Measurements from ENCODE around the gene HOOK1.

DNA sequence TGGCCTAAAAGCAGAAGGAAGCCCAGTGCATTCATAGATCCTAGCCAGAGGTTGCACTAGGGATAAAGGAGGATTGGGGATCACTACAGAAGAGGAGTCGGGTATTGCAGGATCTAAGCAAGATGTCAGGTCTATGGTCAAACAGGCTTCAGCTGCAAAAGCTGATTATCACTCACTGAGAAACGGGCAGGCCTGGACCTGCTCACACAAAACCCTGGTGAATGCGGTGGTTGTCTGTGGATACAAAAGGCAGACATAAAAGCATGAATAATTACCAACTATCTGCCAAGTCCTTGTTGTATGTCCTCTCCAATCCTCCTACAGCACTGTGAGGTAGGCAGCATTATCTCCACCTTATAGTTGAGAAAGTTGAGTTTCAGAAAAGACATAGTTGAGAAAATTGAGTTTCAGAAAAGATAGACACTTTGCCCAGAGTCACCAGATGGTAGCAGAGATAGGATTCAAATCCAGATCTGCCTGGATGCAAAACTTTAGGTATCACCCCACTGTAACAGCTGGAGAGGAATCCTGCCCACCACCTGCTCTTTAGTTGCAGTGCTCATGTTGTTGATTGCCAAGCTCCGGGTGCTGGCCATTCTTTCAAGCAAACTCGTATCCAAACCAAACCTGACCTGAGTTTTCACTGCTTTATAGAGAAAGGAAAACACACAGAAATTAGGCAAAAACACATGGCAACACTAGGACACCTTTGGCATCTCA, 49.6 kb upstream of the HOOK1 start:
- TF ChIP-seq GATA3 (IDR thresholded peaks at IDR 0.05; ENCODE audit: low read depth, low read length) (no peak), GATA2 (IDR thresholded peaks at IDR 0.05; ENCODE audit: low read depth, low read length) (no peak)
